ENCODE data around the gene TEX264. TPM values are rescaled to one million over a fixed set of nuclear protein-coding genes. Genes with fewer than 3 reads are reported as not detected.

The TEX264 gene
- total RNA-seq, 1 donor from 2014 or later, result 0.54 TPM

- no peaks in the 10 kb centered on the region for H3K36me3 ChIP-seq
- no peaks in the 10 kb centered on the region for H3K9me3 ChIP-seq (ENCODE audit: low read depth)
- no peak overlapping the region for H3K27ac ChIP-seq
- peak overlapping the region; percentile 86 for H3K4me3 Mint-ChIP-seq
- no peaks in the 10 kb centered on the region for H3K4me1 ChIP-seq
- TF ChIP-seq, protein P1, sequence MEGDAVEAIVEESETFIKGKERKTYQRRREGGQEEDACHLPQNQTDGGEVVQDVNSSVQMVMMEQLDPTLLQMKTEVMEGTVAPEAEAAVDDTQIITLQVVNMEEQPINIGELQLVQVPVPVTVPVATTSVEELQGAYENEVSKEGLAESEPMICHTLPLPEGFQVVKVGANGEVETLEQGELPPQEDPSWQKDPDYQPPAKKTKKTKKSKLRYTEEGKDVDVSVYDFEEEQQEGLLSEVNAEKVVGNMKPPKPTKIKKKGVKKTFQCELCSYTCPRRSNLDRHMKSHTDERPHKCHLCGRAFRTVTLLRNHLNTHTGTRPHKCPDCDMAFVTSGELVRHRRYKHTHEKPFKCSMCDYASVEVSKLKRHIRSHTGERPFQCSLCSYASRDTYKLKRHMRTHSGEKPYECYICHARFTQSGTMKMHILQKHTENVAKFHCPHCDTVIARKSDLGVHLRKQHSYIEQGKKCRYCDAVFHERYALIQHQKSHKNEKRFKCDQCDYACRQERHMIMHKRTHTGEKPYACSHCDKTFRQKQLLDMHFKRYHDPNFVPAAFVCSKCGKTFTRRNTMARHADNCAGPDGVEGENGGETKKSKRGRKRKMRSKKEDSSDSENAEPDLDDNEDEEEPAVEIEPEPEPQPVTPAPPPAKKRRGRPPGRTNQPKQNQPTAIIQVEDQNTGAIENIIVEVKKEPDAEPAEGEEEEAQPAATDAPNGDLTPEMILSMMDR (IDR thresholded peaks at IDR 0.05), result peak; percentile 93
- no peak for TF ChIP-seq EZH2phosphoT487 (IDR thresholded peaks at IDR 0.05)
- H3K36me3 Mint-ChIP-seq, result peaks cover 4% of the 10 kb centered on the region
- H3K4me2 ChIP-seq, result no peak overlapping the region
- no peak overlapping the region for H3K9ac ChIP-seq
- no peak overlapping the region for H3K4me3 ChIP-seq
- peaks cover 29% of the 10 kb centered on the region for H4K20me1 ChIP-seq (ENCODE audit: low read depth)
- peaks cover 39% of the 10 kb centered on the region for H3K27me3 ChIP-seq
- no peaks in the 10 kb centered on the region for H3K79me2 ChIP-seq (ENCODE audit: low read depth)
- H3K4me1 Mint-ChIP-seq, result peaks cover 28% of the 10 kb centered on the region
- DNase-seq (ENCODE audit: low spot score), result peak; percentile 89
- H3F3A ChIP-seq (ENCODE audit: low read depth), result peaks cover 33% of the 10 kb centered on the region
- no peak overlapping the region for H3K27ac Mint-ChIP-seq
- H3K9me3 Mint-ChIP-seq, result no peaks in the 10 kb centered on the region
- H2AFZ ChIP-seq (replicated peaks), result no peak overlapping the region
- peaks cover 4% of the 10 kb centered on the region for H3K27me3 Mint-ChIP-seq (ENCODE audit: insufficient read depth, low read depth)
These were observed 1.6 kb upstream of the TEX264 start for GRCh38 chr3:51669241-51670052.

DNA sequence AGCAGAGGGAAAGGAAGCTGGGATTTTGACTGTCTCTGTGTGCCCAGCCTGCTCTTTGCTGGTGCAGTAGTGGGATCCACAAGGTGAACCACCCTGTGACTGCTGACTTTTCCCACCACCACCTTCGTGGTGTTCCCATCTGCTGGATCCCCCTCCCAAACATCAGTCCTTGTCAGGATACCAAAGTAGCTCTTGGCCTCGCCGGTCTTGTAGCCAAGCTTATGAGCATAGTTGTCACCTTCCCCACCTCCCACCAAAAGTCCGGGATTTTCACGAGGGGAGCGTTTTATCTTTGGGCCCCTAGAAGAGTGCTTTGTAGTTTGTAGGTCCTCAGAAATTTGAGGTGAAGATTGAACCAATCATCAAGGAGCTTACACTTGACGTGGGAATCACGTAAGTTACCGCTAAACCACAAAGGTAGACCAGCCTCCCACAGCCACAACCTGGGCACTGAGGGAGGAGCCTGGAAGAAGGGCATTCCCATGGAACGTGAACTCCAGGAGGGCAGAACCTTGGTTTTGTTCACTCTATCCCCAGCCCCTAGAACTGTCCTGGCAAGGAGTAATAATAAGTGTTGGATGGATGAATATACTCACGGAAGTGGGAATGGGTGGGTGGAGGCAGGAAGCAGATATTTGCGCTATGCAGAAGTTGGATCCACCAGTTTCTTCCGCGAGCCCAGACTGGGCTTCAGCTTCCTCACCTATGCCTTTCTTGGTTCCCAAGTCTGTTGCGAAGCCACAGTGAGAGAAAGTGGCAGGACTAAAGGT, 814 bp upstream of the TEX264 start:
- TF ChIP-seq EZH2 (IDR thresholded peaks at IDR 0.05), result peak; percentile 21
- TF ChIP-seq, protein P1 (IDR thresholded peaks at IDR 0.05), result no peak
- Mint-ChIP-seq H3K27me3 (ENCODE audit: insufficient read depth, low read depth) (peaks cover 4% of the 10 kb centered on the region), H3K4me3 (peak overlapping the region; percentile 86), H3K9me3 (no peaks in the 10 kb centered on the region), H3K4me1 (peaks cover 28% of the 10 kb centered on the region), H3K36me3 (no peaks in the 10 kb centered on the region), H3K27ac (no peak overlapping the region)
- no peak overlapping the region for H2AFZ ChIP-seq (replicated peaks)
- peaks cover 39% of the 10 kb centered on the region for H3K27me3 ChIP-seq
- no peaks in the 10 kb centered on the region for H3K9me3 ChIP-seq (ENCODE audit: low read depth)
- no peaks in the 10 kb centered on the region for H3K36me3 ChIP-seq
- peak overlapping the region; percentile 92 for H3K4me2 ChIP-seq
- peak overlapping the region; percentile 67 for H3K4me3 ChIP-seq
- H3K4me1 ChIP-seq, result no peaks in the 10 kb centered on the region
- H3K9ac ChIP-seq, result no peak overlapping the region
- no peaks in the 10 kb centered on the region for H3K79me2 ChIP-seq (ENCODE audit: low read depth)
- peaks cover 33% of the 10 kb centered on the region for H3F3A ChIP-seq (ENCODE audit: low read depth)
- no peak overlapping the region for H3K27ac ChIP-seq
- no peak for DNase-seq (ENCODE audit: low spot score)
- peaks cover 29% of the 10 kb centered on the region for H4K20me1 ChIP-seq (ENCODE audit: low read depth)

DNA sequence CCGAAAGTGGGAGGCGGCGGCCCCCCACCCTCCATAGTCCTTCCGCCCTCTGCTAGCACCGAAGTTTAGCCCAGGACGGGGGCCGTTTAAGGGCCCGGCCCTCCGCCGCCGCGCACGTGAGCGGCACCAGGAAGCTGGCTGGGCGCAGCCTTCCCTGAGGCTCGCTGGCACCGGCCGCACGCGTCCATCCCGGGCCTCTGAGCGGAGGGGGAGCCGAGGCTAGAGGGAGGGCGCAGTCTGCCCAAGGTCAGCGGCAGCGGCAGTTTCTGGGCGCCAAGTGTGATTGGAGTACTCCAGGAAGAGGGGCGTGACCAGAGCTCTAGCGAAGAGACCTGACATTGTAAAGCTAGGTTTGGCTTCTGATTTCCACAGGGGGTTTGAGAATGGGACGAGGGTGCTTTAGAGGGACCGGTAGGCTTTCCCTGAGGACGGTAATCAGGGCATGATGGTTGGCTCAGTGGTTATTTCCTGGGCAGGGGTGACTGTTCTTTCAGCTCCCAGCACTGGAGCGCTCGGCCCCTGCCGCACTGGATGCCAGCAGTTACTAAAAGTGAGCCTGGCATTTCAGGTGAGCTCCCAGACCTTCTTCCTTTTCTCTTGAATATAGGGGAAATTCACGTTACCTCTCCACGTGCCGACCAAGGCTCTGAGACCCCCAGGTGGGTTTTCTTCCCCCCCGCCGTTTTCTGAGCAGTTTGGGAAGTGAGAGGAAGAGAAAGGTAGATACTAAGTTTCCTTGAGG, 853 bp downstream of the TEX264 start:
- Histone ChIP-seq H4K20me1 (ENCODE audit: low read depth) (peaks cover 29% of the 10 kb centered on the region), H3K36me3 (no peaks in the 10 kb centered on the region), H3K4me3 (peak overlapping the region; percentile 67), H2AFZ (replicated peaks) (peak overlapping the region; percentile 94), H3F3A (ENCODE audit: low read depth) (peaks cover 33% of the 10 kb centered on the region), H3K9ac (no peak overlapping the region), H3K27me3 (peaks cover 39% of the 10 kb centered on the region), H3K4me1 (no peaks in the 10 kb centered on the region), H3K4me2 (peak overlapping the region; percentile 92), H3K79me2 (ENCODE audit: low read depth) (no peaks in the 10 kb centered on the region), H3K27ac (no peak overlapping the region), H3K9me3 (ENCODE audit: low read depth) (no peaks in the 10 kb centered on the region)
- no peak overlapping the region for H3K27ac Mint-ChIP-seq
- peaks cover 28% of the 10 kb centered on the region for H3K4me1 Mint-ChIP-seq
- peak overlapping the region; percentile 86 for H3K4me3 Mint-ChIP-seq
- no peaks in the 10 kb centered on the region for H3K36me3 Mint-ChIP-seq
- TF ChIP-seq, protein P1 (IDR thresholded peaks at IDR 0.05), result no peak
- TF ChIP-seq EZH2phosphoT487 (IDR thresholded peaks at IDR 0.05), result peak; percentile 36
- TF ChIP-seq EZH2 (IDR thresholded peaks at IDR 0.05), result peak; percentile 50
- H3K27me3 Mint-ChIP-seq (ENCODE audit: insufficient read depth, low read depth), result peaks cover 7% of the 10 kb centered on the region
- H3K9me3 Mint-ChIP-seq, result no peaks in the 10 kb centered on the region
- peak; percentile 65 for DNase-seq (ENCODE audit: low spot score)

All from neural progenitor cell (in vitro differentiated cells).